WTC11 (cell line): ENCODE data around the gene PSMF1.

Experiments used
- FOXP1 ChIP-seq: sonication (generic); formaldehyde crosslinking; IDR thresholded peaks from 2 replicates; pipeline ENCODE4 v1.8.0; 2022; ENCODE audit warnings: missing genetic modification reagents, mild to moderate bottlenecking, moderate library complexity, borderline replicate concordance
- NR2C2 ChIP-seq: sonication (generic); formaldehyde crosslinking; IDR thresholded peaks from 2 replicates; pipeline ENCODE4 v1.8.0; 2022; ENCODE audit warnings: mild to moderate bottlenecking, missing genetic modification reagents
- PRRX2 ChIP-seq: fragments of 250-450 bp; sonication (Bioruptor Pico); IDR thresholded peaks from 2 replicates; pipeline ENCODE4 v1.8.0; 2021; ENCODE audit warnings: mild to moderate bottlenecking
- ZNF232 ChIP-seq: sonication (generic); formaldehyde crosslinking; IDR thresholded peaks from 2 replicates; pipeline ENCODE4 v1.8.0; 2022; ENCODE audit warnings: mild to moderate bottlenecking, missing genetic modification reagents
- TF ChIP-seq, protein P1 (sequence below): fragments of 200-600 bp; IDR thresholded peaks from 2 replicates; pipeline ENCODE4 v1.8.0; 2022; ENCODE audit warnings: antibody characterized with exemption
- TF ChIP-seq, protein P2 (sequence below): fragments of 250-450 bp; sonication (Bioruptor Pico); IDR thresholded peaks from 2 replicates; pipeline ENCODE4 v2.1.2; 2022; ENCODE audit warnings: mild to moderate bottlenecking, moderate library complexity
- TF ChIP-seq, protein P3 (sequence below): sonication (generic); formaldehyde crosslinking; IDR thresholded peaks from 2 replicates; pipeline ENCODE4 v1.8.0; 2022; ENCODE audit warnings: missing genetic modification reagents
- TF ChIP-seq, protein P4 (sequence below): fragments of 250-450 bp; sonication (Bioruptor Pico); IDR thresholded peaks from 2 replicates; pipeline ENCODE4 v1.9.0; 2021; ENCODE audit warnings: moderate library complexity, mild to moderate bottlenecking, inconsistent platforms, borderline replicate concordance

DNA sequence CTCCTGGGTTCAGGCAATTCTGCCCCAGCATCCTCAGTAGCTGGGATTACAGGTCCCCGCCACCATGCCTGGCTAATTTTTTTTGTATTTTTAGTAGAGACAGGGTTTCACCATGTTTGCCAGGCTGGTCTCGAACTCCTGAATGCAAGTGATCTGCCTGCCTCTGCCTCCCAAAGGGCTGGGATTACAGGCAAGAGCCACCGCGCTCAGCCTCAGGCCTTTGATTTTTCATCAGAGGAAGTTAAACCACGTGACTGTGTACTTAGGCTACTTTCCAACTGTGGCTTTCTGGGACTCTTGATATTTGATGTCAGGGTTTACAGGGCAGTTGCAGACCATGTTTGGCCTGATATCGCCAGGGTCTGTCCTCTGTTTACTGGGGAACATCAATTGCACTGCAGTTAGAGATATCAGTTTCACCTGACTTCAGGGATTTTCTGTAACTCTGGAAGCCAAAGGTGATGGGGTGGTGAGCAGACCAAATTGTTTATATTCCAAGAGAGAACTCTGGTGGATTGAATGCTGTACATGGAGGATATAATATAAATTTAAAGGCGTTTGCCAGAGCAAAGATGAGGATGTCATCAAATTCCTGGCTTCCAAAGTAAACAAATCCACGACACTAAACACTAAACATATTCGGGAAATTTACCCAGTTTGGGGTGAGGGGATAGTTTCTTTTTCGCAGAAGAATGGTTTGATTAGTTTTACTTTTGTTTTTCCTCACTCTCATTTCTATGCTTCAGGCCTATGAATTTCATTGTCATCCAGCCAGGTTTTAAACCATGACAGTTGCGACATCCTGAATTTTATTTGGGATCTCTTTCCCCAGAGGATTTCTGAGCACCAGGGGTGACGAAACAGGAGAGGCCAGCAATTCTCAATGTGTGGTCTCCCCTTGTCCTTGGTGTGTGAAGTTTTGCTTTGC is 4.2 kb downstream of the PSMF1 start:
- TF ChIP-seq FOXP1 (CRISPR knock-in tag) (no peak), ZNF232 (CRISPR knock-in tag) (no peak), PRRX2 (no peak), NR2C2 (no peak)
- TF ChIP-seq, protein P1, sequence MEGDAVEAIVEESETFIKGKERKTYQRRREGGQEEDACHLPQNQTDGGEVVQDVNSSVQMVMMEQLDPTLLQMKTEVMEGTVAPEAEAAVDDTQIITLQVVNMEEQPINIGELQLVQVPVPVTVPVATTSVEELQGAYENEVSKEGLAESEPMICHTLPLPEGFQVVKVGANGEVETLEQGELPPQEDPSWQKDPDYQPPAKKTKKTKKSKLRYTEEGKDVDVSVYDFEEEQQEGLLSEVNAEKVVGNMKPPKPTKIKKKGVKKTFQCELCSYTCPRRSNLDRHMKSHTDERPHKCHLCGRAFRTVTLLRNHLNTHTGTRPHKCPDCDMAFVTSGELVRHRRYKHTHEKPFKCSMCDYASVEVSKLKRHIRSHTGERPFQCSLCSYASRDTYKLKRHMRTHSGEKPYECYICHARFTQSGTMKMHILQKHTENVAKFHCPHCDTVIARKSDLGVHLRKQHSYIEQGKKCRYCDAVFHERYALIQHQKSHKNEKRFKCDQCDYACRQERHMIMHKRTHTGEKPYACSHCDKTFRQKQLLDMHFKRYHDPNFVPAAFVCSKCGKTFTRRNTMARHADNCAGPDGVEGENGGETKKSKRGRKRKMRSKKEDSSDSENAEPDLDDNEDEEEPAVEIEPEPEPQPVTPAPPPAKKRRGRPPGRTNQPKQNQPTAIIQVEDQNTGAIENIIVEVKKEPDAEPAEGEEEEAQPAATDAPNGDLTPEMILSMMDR, result no peak
- TF ChIP-seq, protein P2, sequence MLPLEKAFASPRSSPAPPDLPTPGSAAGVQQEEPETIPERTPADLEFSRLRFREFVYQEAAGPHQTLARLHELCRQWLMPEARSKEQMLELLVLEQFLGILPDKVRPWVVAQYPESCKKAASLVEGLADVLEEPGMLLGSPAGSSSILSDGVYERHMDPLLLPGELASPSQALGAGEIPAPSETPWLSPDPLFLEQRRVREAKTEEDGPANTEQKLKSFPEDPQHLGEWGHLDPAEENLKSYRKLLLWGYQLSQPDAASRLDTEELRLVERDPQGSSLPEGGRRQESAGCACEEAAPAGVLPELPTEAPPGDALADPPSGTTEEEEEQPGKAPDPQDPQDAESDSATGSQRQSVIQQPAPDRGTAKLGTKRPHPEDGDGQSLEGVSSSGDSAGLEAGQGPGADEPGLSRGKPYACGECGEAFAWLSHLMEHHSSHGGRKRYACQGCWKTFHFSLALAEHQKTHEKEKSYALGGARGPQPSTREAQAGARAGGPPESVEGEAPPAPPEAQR (CRISPR knock-in tag), result no peak
- TF ChIP-seq, protein P3, sequence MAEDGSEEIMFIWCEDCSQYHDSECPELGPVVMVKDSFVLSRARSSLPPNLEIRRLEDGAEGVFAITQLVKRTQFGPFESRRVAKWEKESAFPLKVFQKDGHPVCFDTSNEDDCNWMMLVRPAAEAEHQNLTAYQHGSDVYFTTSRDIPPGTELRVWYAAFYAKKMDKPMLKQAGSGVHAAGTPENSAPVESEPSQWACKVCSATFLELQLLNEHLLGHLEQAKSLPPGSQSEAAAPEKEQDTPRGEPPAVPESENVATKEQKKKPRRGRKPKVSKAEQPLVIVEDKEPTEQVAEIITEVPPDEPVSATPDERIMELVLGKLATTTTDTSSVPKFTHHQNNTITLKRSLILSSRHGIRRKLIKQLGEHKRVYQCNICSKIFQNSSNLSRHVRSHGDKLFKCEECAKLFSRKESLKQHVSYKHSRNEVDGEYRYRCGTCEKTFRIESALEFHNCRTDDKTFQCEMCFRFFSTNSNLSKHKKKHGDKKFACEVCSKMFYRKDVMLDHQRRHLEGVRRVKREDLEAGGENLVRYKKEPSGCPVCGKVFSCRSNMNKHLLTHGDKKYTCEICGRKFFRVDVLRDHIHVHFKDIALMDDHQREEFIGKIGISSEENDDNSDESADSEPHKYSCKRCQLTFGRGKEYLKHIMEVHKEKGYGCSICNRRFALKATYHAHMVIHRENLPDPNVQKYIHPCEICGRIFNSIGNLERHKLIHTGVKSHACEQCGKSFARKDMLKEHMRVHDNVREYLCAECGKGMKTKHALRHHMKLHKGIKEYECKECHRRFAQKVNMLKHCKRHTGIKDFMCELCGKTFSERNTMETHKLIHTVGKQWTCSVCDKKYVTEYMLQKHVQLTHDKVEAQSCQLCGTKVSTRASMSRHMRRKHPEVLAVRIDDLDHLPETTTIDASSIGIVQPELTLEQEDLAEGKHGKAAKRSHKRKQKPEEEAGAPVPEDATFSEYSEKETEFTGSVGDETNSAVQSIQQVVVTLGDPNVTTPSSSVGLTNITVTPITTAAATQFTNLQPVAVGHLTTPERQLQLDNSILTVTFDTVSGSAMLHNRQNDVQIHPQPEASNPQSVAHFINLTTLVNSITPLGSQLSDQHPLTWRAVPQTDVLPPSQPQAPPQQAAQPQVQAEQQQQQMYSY (CRISPR knock-in tag), result no peak
- TF ChIP-seq, protein P4, sequence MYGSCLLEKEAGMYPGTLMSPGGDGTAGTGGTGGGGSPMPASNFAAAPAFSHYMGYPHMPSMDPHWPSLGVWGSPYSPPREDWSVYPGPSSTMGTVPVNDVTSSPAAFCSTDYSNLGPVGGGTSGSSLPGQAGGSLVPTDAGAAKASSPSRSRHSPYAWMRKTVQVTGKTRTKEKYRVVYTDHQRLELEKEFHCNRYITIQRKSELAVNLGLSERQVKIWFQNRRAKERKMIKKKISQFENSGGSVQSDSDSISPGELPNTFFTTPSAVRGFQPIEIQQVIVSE, result no peak
